NCI-H1105 treated with DMSO at 0.1 percent for 48 hours (cell line): ENCODE measurements around the gene PARD6G.
A peak's percentile ranks its signal among the peaks of the same experiment; 100 is the strongest.

Source experiments
- DNase-seq: peaks from one replicate; lab custom pipeline; 2025; lab: John Stamatoyannopoulos, UW

The PARD6G gene

GRCh38 chr18:80210312-80211083 lies 36.8 kb downstream of the PARD6G start:
- DNase-seq = peak; percentile 12

- DNase-seq = no peak
Observed at GRCh38 chr18:80208620-80209019, 38.7 kb downstream of the PARD6G start.

DNA sequence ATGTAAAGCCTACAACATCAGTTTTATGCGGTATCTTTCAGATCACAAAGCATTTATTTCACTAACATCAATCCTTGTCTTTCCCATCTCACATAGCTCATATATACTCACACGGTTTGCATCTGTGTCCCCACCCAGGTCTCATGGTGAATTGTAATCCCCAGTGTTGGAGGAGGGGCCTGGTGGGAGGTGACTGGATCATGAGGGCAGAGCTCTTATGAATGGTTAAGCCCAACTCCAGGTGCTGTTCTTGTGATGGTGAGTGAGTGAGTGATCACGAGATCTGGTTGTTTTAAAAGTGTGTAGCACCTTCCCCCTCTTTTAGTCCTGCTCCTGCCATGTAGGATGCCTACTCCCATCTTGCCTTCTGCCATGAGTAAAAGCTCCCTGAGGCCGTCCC lies 42.0 kb downstream of the PARD6G start:
- DNase-seq = no peak

DNA sequence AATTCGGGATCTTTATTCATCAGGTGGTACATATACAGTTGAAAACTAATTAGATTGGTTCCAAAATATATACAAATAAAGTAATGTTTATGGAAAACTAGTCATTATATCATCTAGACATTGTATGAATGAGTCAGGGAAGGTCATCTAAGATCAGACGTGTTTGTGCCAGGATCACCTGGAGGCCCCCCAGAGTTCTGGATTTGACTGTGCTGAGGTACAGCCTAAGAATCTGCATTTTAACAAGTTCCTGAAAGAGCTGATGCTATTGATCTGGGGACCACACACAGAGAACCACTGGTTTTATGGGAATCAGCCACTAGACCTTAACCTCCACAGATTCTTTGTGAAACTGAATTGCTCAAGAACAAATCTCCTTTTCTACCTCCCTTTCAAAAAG lies 43.2 kb downstream of the PARD6G start:
- DNase-seq = no peak

DNA sequence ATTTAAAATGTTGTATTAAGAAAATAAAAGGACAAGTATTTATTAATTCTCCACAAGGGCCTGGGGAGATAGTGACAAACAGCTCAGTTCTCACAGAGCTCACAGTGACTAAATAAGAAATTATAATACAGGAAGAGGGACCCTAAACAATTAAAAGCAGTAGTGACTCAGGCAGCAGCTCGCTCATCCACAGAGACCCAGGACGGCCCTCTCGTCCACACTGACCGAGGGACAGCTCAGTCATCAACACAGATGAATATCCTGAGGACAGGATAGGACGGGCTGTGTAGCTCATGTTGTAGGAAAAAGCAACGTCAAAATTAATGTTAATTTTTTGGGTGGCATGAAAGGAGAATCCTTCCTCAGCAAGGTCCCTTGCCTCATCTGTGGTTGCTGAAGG lies 44.1 kb downstream of the PARD6G start:
- no peak for DNase-seq

DNA sequence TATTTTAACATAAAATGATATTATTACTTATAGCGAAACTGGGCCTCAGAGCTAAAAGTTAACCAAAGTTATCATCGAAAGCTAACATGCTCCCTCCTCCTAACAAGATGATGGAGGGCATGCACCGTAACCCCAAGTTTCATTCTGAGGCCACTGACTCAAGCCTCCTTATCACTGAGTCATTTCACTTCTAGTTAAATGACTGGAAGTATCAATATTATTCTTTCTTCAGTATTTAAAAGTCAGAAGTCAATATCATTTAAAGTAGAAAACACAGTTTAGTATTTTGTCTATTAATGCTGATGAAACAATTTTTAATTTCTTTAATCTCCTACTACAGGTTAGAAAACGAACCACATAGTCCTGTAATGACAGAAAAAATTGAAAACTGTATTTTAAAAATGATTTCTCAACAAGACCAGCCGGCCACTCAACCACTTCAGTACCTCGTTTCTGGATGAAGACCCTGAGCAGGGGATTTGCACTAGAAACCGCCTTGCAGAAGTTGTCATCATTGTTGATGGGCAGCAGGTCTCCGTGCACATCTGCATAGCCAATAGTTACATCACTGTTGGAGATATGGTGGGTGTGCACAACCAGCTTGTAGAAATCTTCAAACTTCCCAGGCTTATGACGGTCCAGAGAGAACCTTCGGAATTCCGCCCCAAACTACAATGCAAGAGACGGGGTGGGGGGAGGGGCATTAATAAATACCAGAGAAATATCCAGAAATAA lies 44.9 kb downstream of the PARD6G start:
- DNase-seq = no peak

DNA sequence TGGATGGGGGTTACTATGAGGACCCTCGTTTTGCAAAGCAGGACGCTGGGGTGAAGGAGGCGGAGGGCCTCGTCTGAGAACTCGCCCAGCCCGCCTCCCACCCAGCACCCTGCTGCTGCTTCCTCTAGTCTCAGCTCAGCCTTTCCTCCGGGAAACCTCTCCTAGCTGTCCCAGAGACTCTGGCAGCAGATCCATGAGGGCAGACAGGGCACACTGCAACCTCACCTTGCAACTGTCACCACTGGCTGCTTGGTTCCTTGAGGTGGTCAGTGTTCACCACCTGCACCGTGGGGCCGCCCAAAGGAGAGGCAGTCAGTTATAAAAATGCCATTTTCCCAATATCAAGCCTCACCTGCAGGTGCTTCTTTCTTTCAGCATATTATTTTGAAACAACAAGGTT lies 45.6 kb downstream of the PARD6G start:
- no peak for DNase-seq

- no peak for DNase-seq
Observed at GRCh38 chr18:80200932-80201672, 46.2 kb downstream of the PARD6G start.

DNA sequence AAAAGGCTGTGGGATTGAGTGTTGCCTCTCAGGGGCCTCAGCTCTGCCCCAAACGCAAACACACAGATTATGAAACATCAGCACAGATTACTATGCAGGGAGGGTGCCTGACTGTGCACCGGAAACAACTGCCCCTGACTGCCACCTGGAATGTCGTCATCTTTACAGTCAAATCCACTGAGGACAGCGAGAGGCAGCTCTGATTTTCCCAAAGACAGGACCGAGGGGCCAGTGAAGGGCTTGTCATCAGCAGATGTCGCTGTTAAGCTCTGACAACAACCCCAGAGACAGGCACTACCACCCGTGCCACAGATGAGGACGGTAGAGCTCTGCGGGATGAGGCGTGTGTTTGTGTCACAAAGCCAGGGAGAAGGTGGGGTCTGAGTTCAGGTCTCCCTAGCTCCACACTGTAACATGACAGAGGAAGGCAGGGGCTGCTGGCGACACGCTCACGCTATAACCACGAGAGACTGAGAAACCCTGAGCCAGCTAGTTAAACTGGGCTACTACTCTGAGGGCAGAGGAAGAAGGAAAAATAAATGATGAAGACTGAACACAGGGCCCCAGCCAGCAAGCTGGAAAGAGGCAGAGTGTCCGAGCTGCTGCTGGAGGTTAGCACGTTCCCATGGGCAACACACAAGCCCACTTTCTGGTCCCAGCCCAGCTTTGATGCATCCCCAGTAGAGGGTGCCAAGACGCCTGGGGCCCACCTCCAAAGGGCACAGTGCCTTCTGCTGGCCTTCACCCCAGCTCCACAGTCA lies 47.0 kb downstream of the PARD6G start:
- no peak for DNase-seq

GRCh38 chr18:80198994-80199748 lies 48.1 kb downstream of the PARD6G start:
- no peak for DNase-seq

GRCh38 chr18:80198391-80198790 lies 48.9 kb downstream of the PARD6G start:
- DNase-seq = no peak

GRCh38 chr18:80197528-80197927 lies 49.8 kb downstream of the PARD6G start:
- no peak for DNase-seq

DNA sequence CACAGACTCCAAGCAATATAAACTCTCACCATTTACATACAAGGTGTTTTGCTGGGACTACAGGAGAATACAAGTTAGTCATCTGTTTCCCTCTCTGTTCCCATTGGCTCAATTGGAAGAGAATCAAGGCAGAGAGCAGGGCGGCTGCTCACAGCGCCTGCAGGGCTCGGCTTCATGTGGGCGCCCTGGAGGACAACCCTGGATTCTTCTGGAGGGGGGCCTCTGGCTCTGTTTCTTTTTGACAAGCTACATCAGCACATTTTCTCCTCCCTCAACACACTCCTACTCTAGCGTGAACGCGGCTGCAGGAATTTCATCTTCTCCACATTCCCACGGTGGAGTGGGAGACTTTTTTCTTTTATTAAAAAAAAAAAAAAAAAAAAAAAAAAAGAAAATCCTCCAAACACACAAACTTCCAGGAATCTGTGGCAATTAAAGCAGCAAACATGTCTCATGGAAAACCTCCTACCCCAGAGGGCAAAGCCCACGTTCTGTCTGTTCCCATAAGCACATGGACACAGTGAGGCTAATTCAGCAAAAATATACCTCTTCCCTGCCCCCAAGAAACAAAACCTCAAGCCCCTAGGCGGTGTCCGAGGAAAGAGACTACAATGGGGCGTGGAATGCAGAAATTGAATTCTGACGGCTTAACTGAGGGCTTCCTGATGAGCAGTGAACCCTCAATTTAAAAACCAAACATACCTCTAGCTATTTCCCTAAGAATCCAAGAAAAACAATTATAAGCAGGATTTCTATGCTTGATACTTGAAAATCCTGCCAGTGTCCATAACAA lies 50.6 kb downstream of the PARD6G start:
- no peak for DNase-seq

GRCh38 chr18:80194874-80195570 lies 52.3 kb downstream of the PARD6G start:
- DNase-seq = no peak

DNA sequence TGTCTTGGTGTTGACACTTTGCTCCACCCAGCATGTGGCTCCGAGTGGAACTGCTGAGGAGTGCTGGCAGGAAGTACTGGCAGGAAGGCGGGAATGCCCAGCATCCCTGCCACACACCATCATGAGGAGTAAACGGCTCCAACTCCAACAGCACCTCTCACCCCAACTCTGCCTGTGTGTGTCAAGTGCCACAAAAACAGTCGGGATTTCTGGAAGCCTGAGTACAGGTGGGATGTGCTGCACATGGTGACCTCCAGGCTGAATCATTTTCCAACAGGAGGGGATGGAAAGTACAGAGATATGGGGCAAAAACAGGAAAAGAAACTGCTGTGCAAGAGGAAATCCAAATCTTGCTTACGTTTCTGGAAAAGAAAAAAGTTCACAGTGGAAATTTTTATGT lies 53.6 kb downstream of the PARD6G start:
- DNase-seq = no peak

- no peak for DNase-seq
Observed at GRCh38 chr18:80192653-80193385, 54.5 kb downstream of the PARD6G start.

DNA sequence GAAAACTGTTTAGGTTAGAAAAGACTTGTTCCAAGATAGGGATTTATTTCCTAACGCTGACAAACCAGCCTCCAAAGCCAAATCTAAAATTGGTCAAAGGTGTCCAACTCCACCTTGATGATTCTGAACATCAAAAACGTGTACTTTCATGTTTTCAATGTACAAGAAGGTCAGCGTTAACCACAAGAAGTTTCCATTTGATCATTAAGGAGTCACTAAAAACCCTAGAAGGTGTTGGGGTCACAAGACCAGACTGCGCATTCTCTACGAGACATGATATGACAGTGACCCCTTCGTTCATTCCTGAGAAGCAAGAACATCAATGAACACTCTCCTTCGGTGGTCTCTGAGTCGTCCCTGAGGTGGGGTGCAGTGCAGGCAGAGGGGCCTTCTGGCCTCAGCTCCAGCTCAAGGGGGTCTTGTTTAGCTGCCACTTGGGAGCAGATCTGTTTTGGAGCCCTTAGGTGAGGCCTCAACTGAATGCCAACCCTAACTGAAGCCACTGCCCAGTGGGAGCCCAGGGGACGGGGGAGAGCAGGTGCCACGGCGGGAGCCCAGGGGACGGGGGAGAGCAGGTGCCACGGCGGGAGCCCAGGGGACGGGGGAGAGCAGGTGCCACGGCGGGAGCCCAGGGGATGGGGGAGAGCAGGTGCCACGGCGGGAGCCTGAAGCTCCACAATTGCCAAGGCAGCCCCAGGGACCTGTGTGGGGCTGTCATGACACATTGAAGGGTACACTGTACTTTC lies 55.2 kb downstream of the PARD6G start:
- no peak for DNase-seq

DNA sequence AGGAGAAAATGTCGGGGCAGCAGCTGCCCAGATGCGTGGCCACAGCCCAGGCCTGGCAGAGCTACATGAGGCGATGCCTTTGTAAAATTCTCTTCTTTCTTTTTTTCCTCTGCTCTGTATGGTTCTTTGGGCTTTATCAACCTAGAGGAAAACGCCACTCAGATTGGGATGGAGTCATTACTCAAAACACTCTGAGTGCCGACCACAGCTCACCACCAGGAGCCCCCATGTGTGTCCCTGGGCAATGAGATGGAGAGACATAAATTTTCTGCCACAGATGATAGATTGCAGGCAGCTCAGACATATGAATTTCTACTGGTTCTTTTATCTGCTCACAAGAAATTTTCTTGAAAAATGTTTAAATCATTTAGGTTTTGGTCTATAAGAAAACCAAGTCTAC lies 56.0 kb downstream of the PARD6G start:
- no peak for DNase-seq

DNA sequence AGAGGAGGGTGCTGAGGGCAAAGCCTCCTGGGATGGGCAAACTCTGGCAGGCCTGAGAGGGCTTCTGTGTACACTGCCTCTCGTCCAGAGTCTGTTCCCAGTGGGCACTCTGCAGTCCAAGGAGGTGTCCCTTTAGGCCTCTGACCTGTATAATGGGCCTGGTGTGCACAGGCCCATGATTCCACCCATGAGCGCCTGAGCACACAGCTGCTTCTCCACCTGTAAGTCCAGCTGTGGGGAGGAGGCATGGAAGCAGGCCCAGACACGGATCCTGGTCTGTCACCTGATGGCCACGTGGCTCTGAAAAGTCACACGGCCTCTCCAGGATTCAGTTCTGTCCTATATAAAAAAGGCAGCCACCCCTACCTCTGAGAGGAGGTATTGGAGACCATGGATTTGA lies 57.0 kb downstream of the PARD6G start:
- DNase-seq = no peak
